ENCODE results near the gene C10orf62. TPM values are rescaled to one million over a fixed set of nuclear protein-coding genes. Genes with fewer than 3 reads are reported as not detected.

Gene C10orf62
- total and polyA plus RNA-seq, 9 of the 15 experiments (the other 6 are each of a cell fraction or from before 2014, with no cell fraction given): not detected

DNA sequence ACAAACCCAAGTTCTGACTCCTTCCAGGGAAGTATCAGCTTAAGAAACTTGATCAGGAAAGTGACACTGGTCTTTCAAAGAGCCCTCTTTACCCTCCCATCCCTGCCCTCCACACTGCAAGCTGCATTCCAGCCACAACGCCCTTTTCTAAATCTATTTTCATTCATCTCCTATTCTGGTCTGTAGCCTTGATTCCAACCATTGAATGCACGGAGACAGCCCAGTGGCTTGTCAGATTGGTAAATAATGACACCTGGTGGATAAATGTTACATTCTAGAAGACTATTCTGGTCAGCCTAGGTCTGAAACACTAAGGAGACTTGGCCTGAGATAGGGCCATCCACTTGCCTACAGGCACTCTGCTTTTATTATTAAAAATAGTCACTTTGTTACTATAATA is 22.9 kb downstream of the C10orf62 start:
- ChIA-PET CTCF (ENCODE audit: low intra/inter-chr PET ratio) (interaction anchor here (1.0 to 2.3 kb wide), 3 partner anchors 40 to 205 kb away, joined by 4 to 23 read pairs (median 7); partner anchors contain the start of gene ANKRD2), POLR2A (interaction anchor here (1.1 kb wide), 2 partner anchors 10 to 39 kb away, joined by 3 read pairs; no protein-coding TSS in a partner anchor)
- H3K27ac ChIP-seq (ENCODE audit: extremely low read depth, low read depth, low read length): no peak overlapping the region
- H3K9me3 ChIP-seq (replicated peaks; ENCODE audit: control insufficient read depth, insufficient read depth, low read depth, low read length): no peaks in the 10 kb centered on the region
- H3K9me1 ChIP-seq (ENCODE audit: control insufficient read depth, insufficient read depth, low read length): no peaks in the 10 kb centered on the region
- H3K36me3 ChIP-seq (ENCODE audit: control insufficient read depth, insufficient read depth, low read length): no peaks in the 10 kb centered on the region; the same call in 2 of the 3 replicates
- peaks cover 0 to 5% of the 10 kb centered on the region in 2 experiments; a peak in 2 of 5 replicates for H3K4me1 ChIP-seq (replicated peaks in 1 of 2; ENCODE audit: control insufficient read depth in 2 of 2, insufficient read depth in 2 of 2, low read length in 2 of 2)
- in situ Hi-C loops (cut with MboI): loop anchor here (5.0 kb wide), 1 partner anchor 150 kb away; no protein-coding TSS in a partner anchor
- no peaks in the 10 kb centered on the region for H4K20me1 ChIP-seq (replicated peaks; ENCODE audit: control insufficient read depth, insufficient read depth, low read length)
- FAIRE-seq (peak; percentile 46), DNase-seq (ENCODE audit: extremely low read depth in 1 of 4, low spot score in 3 of 4) (peak; percentile 37 to 49 (median 41)), ATAC-seq (peak; percentile 92)
- 33% methylated on average over 2 of the region's 2 CpGs for WGBS (ENCODE audit: insufficient coverage, low coverage, missing lambda C conversion rate)
- no peak overlapping the region for H2AFZ ChIP-seq (ENCODE audit: low read depth, low read length)
- H3K4me3 ChIP-seq: no peak overlapping the region
- H3K9ac ChIP-seq (ENCODE audit: insufficient read depth in 1 of 2, low read depth in 2 of 2, low read length in 2 of 2): no peak overlapping the region
- no TSS peak for BruUV-seq (replicated peaks)
- no peak overlapping the region for H3K4me2 ChIP-seq (ENCODE audit: insufficient read depth, low read length)
- no peaks in the 10 kb centered on the region for H3K27me3 ChIP-seq (ENCODE audit: control insufficient read depth in 2 of 2, insufficient read depth in 2 of 2, low read length in 2 of 2)
- TF ChIP-seq RAD21 (CRISPR knock-in tag; conservative IDR thresholded peaks at IDR 0.05 in 1 of 2, IDR thresholded peaks at IDR 0.05 in 1 of 2): peak; percentile 48 to 66
- TF ChIP-seq, protein P1, sequence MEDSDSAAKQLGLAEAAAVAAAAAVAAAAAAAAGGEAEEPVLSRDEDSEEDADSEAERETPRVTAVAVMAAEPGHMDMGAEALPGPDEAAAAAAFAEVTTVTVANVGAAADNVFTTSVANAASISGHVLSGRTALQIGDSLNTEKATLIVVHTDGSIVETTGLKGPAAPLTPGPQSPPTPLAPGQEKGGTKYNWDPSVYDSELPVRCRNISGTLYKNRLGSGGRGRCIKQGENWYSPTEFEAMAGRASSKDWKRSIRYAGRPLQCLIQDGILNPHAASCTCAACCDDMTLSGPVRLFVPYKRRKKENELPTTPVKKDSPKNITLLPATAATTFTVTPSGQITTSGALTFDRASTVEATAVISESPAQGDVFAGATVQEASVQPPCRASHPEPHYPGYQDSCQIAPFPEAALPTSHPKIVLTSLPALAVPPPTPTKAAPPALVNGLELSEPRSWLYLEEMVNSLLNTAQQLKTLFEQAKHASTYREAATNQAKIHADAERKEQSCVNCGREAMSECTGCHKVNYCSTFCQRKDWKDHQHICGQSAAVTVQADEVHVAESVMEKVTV (CRISPR knock-in tag; IDR thresholded peaks at IDR 0.05): peak; percentile 14; the same call in 1 of the 2 replicates
- TF ChIP-seq, protein P2, sequence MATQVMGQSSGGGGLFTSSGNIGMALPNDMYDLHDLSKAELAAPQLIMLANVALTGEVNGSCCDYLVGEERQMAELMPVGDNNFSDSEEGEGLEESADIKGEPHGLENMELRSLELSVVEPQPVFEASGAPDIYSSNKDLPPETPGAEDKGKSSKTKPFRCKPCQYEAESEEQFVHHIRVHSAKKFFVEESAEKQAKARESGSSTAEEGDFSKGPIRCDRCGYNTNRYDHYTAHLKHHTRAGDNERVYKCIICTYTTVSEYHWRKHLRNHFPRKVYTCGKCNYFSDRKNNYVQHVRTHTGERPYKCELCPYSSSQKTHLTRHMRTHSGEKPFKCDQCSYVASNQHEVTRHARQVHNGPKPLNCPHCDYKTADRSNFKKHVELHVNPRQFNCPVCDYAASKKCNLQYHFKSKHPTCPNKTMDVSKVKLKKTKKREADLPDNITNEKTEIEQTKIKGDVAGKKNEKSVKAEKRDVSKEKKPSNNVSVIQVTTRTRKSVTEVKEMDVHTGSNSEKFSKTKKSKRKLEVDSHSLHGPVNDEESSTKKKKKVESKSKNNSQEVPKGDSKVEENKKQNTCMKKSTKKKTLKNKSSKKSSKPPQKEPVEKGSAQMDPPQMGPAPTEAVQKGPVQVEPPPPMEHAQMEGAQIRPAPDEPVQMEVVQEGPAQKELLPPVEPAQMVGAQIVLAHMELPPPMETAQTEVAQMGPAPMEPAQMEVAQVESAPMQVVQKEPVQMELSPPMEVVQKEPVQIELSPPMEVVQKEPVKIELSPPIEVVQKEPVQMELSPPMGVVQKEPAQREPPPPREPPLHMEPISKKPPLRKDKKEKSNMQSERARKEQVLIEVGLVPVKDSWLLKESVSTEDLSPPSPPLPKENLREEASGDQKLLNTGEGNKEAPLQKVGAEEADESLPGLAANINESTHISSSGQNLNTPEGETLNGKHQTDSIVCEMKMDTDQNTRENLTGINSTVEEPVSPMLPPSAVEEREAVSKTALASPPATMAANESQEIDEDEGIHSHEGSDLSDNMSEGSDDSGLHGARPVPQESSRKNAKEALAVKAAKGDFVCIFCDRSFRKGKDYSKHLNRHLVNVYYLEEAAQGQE (IDR thresholded peaks at IDR 0.05; ENCODE audit: borderline replicate concordance): peak; percentile 59; the same call in 1 of the 2 replicates
- TF ChIP-seq, protein P2 (CRISPR knock-in tag; IDR thresholded peaks at IDR 0.05; ENCODE audit: low read depth): no peak
- TF ChIP-seq, protein P3, sequence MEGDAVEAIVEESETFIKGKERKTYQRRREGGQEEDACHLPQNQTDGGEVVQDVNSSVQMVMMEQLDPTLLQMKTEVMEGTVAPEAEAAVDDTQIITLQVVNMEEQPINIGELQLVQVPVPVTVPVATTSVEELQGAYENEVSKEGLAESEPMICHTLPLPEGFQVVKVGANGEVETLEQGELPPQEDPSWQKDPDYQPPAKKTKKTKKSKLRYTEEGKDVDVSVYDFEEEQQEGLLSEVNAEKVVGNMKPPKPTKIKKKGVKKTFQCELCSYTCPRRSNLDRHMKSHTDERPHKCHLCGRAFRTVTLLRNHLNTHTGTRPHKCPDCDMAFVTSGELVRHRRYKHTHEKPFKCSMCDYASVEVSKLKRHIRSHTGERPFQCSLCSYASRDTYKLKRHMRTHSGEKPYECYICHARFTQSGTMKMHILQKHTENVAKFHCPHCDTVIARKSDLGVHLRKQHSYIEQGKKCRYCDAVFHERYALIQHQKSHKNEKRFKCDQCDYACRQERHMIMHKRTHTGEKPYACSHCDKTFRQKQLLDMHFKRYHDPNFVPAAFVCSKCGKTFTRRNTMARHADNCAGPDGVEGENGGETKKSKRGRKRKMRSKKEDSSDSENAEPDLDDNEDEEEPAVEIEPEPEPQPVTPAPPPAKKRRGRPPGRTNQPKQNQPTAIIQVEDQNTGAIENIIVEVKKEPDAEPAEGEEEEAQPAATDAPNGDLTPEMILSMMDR (IDR thresholded peaks at IDR 0.05 in 2 of 3, conservative IDR thresholded peaks at IDR 0.05 in 1 of 3; ENCODE audit: insufficient read depth in 2 of 3, low read depth in 1 of 3, low read length in 3 of 3): peak; percentile 46 to 65 (median 53); a peak in 4 of 6 replicates
- TF ChIP-seq RBM14 (IDR thresholded peaks at IDR 0.05; ENCODE audit: borderline replicate concordance, insufficient read depth, low read depth, low read length): no peak
- peak; percentile 46; the same call in 1 of the 2 replicates for TF ChIP-seq SMC3 (conservative IDR thresholded peaks at IDR 0.05; ENCODE audit: insufficient read depth, low read depth, low read length)
- H3K79me2 ChIP-seq (ENCODE audit: control insufficient read depth, insufficient read depth, low read length): no peaks in the 10 kb centered on the region
- intact Hi-C loops (cut with micrococcal nuclease): loop anchor here (1.0 kb wide), 1 partner anchor 40 kb away; the partner anchor contains the start of gene ANKRD2

Data from K562 (cell line).